Common myeloid progenitor, CD34-positive (primary cell): ENCODE results near the gene CDKN1B.
A peak's percentile ranks its signal among the peaks of the same experiment; 100 is the strongest.

Source experiments
- CTCF ChIA-PET: fragments of 350-600 bp; sonication (Branson Sonifier 250); formaldehyde crosslinking; loops from one replicate; lab custom pipeline; 2021; ENCODE audit warnings: antibody characterized with exemption; lab: Charles Lee
- POLR2A ChIA-PET: fragments of 350-600 bp; sonication (Branson Sonifier 250); formaldehyde crosslinking; loops from one replicate; lab custom pipeline; 2021; ENCODE audit warnings: antibody characterized with exemption; lab: Charles Lee
- DNase-seq, 3 donors: peaks; one replicate each; pipeline versions ENCODE4 v3.0.0 to v3.0.0-alpha.2; 2013
- H3K27ac ChIP-seq, 2 experiments: 1 replicate in 1 of 2; 2 replicates in 1 of 2; pipeline ENCODE4 v1.7.0; 2013; ENCODE audit warnings: inconsistent platforms in 2 of 2, low read length in 2 of 2, mild to moderate bottlenecking in 2 of 2, low read depth in 1 of 2, moderate library complexity in 1 of 2; ENCODE audit not compliant: severe bottlenecking in 2 of 2, insufficient read depth in 1 of 2, poor library complexity in 1 of 2
- H3K27me3 ChIP-seq, 5 experiments: replicated peaks in 2 of 5; 1 replicate in 3 of 5; 2 replicates in 2 of 5; pipeline versions ENCODE4 v1.6.1 to v1.7.0; 2013; ENCODE audit warnings: low read length in 4 of 5, mild to moderate bottlenecking in 2 of 5, moderate library complexity in 2 of 5, inconsistent platforms in 1 of 5; ENCODE audit not compliant: insufficient read depth in 5 of 5, control insufficient read depth in 4 of 5
- H3K36me3 ChIP-seq, 4 experiments: 1 replicate in 2 of 4; 2 replicates in 2 of 4; pipeline versions ENCODE4 v1.6.1 to v1.7.0; 2013; ENCODE audit warnings: low read length in 3 of 4, control low read depth in 1 of 4, mild to moderate bottlenecking in 1 of 4; ENCODE audit not compliant: control insufficient read depth in 4 of 4, insufficient read depth in 4 of 4
- H3K4me1 ChIP-seq, 4 experiments: 1 replicate in 3 of 4; 2 replicates in 1 of 4; pipeline versions ENCODE4 v1.6.1 to v1.7.1; 2013; ENCODE audit warnings: low read length in 3 of 4, mild to moderate bottlenecking in 3 of 4, control low read depth in 1 of 4, inconsistent platforms in 1 of 4, moderate library complexity in 1 of 4; ENCODE audit not compliant: control insufficient read depth in 4 of 4, insufficient read depth in 4 of 4; ENCODE audit errors: control extremely low read depth in 1 of 4
- H3K4me3 ChIP-seq, 7 experiments: 1 replicate in 4 of 7; 2 replicates in 3 of 7; pipeline versions ENCODE4 v1.5.1 to v1.7.0; 2013; ENCODE audit warnings: mild to moderate bottlenecking in 7 of 7, low read length in 6 of 7, moderate library complexity in 6 of 7, inconsistent platforms in 2 of 7, low read depth in 2 of 7, control low read depth in 1 of 7; ENCODE audit not compliant: insufficient read depth in 4 of 7, control insufficient read depth in 1 of 7; ENCODE audit errors: extremely low read depth in 1 of 7
- H3K9me3 ChIP-seq, 5 experiments: 1 replicate in 4 of 5; 2 replicates in 1 of 5; pipeline versions ENCODE4 v1.6.1 to v1.7.1; 2013; ENCODE audit warnings: low read length in 4 of 5, mild to moderate bottlenecking in 2 of 5, inconsistent platforms in 1 of 5, low read depth in 1 of 5, moderate library complexity in 1 of 5; ENCODE audit not compliant: control insufficient read depth in 4 of 5, insufficient read depth in 2 of 5; ENCODE audit errors: control extremely low read depth in 1 of 5
- WGBS: methylation state at CpG from one replicate; pipeline ENCODE4 v1.1.5; 2013; ENCODE audit not compliant: insufficient coverage; 5-methylcytosine and 5-hydroxymethylcytosine counted together

CDKN1B gene

DNA sequence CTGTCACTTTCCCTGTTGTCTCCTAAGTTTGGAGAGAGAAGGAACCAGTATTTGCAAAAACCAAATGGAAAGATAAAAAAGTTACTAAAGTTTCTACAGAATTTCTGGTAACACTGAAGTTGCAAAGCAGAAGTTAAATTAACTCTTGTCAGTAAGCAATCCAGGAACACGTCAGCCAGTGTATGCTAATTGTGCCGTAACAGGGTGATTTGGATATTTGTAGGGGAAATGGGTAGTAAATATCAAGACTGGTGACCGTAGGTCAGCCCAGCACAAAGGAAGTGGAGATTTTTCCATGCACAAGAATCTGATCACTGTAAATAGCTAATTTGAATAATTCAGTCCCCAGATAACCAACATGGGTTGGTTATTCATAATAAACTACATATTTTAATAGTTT is 2.3 kb downstream of the CDKN1B start:
- no peaks in the 10 kb centered on the region for H3K27me3 ChIP-seq
- 0% methylated on average over 2 of the region's 3 CpGs for WGBS
- H3K4me1 ChIP-seq, result peaks cover 29 to 69% (median 60%) of the 10 kb centered on the region in 4 experiments
- peak in 2 of 3 donors; percentile 42 to 50 for DNase-seq
- H3K27ac ChIP-seq, result peak overlapping the region; percentile 87 to 97
- H3K9me3 ChIP-seq, result no peaks in the 10 kb centered on the region
- H3K4me3 ChIP-seq, result peak overlapping the region in 6 of 7 experiments; percentile 97 to 100 (median 99)
- POLR2A ChIA-PET, result no interaction called here
- CTCF ChIA-PET, result interaction anchor here (1.4 to 2.8 kb wide), 3 partner anchors 16 to 78 kb away, joined by 3 to 17 read pairs (median 3); no protein-coding TSS in a partner anchor
- peaks cover 3 to 37% (median 24%) of the 10 kb centered on the region in 4 experiments for H3K36me3 ChIP-seq

DNA sequence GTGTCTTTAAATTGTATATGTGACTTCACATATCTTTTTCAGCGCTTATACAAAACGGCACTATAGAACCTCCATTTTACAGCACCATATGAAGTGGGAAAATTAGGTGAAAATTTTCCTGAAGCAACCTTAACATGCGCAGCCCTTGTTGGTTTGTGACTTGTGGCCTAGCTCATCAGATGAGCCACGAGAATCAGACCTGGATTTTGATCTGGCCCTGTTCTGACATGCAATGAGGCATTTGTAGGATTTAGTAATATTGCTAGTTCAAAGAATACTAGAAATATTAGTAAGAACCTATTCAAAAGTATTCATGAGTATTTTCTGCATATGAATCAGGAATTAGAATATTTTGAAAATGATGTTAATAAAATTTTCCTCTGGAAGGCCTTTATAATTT is 2.9 kb downstream of the CDKN1B start:
- no peak for DNase-seq
- H3K36me3 ChIP-seq, result peaks cover 3 to 37% (median 24%) of the 10 kb centered on the region in 4 experiments
- peaks cover 25 to 64% (median 56%) of the 10 kb centered on the region in 4 experiments for H3K4me1 ChIP-seq
- 20% methylated on average over 1 of the region's 4 CpGs for WGBS
- POLR2A ChIA-PET, result no interaction called here
- peak overlapping the region in 6 of 7 experiments; percentile 97 to 100 (median 99) for H3K4me3 ChIP-seq
- no peaks in the 10 kb centered on the region for H3K27me3 ChIP-seq
- CTCF ChIA-PET, result interaction anchor here (1.4 to 2.8 kb wide), 4 partner anchors 16 to 79 kb away, joined by 3 to 17 read pairs (median 10); no protein-coding TSS in a partner anchor
- no peaks in the 10 kb centered on the region for H3K9me3 ChIP-seq
- peak overlapping the region; percentile 87 to 97 for H3K27ac ChIP-seq

DNA sequence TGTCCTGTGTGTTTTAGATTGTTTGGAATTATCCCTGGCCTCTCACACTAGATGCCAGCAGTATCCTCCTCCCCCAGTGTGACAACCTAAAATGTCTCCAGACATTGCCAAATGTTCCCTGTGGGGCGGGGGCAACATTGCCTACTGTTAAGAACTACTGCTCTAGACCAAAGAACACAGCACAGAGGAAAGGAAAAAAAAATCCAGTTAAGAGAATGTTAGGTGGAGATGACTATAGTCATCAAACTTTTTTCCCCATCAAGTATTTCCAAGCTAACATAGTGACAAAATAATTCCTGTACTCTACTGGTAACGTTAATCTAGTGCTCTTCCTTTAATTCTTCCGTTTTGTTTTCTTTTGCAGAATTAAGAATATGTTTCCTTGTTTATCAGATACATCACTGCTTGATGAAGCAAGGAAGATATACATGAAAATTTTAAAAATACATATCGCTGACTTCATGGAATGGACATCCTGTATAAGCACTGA is 3.5 kb downstream of the CDKN1B start:
- ChIA-PET POLR2A (no interaction called here), CTCF (interaction anchor here (1.1 to 2.6 kb wide), 2 partner anchors 16 to 20 kb away, joined by 3 to 16 read pairs; no protein-coding TSS in a partner anchor)
- Histone ChIP-seq H3K27ac (peak overlapping the region; percentile 87 to 97), H3K4me3 (peak overlapping the region in 6 of 7 experiments; percentile 37 to 100 (median 98)), H3K9me3 (no peaks in the 10 kb centered on the region), H3K27me3 (no peaks in the 10 kb centered on the region), H3K36me3 (peaks cover 3 to 37% (median 24%) of the 10 kb centered on the region in 4 experiments), H3K4me1 (peaks cover 18 to 58% (median 50%) of the 10 kb centered on the region in 4 experiments)
- DNase-seq, result no peak
- no CpG with 5 or more reads among the region's 4 CpGs for WGBS

DNA sequence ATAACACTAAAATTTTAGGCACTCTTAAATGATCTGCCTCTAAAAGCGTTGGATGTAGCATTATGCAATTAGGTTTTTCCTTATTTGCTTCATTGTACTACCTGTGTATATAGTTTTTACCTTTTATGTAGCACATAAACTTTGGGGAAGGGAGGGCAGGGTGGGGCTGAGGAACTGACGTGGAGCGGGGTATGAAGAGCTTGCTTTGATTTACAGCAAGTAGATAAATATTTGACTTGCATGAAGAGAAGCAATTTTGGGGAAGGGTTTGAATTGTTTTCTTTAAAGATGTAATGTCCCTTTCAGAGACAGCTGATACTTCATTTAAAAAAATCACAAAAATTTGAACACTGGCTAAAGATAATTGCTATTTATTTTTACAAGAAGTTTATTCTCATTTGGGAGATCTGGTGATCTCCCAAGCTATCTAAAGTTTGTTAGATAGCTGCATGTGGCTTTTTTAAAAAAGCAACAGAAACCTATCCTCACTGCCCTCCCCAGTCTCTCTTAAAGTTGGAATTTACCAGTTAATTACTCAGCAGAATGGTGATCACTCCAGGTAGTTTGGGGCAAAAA is 4.1 kb downstream of the CDKN1B start:
- ChIA-PET CTCF (interaction anchor here (1.1 to 2.6 kb wide), 2 partner anchors 15 to 20 kb away, joined by 3 to 16 read pairs; no protein-coding TSS in a partner anchor), POLR2A (no interaction called here)
- no CpG with 5 or more reads among the region's 3 CpGs for WGBS
- peak overlapping the region; percentile 82 to 97 for H3K27ac ChIP-seq
- H3K4me1 ChIP-seq, result peaks cover 13 to 53% (median 45%) of the 10 kb centered on the region in 4 experiments
- peak overlapping the region in 6 of 7 experiments; percentile 37 to 100 (median 98) for H3K4me3 ChIP-seq
- H3K9me3 ChIP-seq, result no peaks in the 10 kb centered on the region
- no peak for DNase-seq
- peaks cover 3 to 37% (median 24%) of the 10 kb centered on the region in 4 experiments for H3K36me3 ChIP-seq
- no peaks in the 10 kb centered on the region for H3K27me3 ChIP-seq

DNA sequence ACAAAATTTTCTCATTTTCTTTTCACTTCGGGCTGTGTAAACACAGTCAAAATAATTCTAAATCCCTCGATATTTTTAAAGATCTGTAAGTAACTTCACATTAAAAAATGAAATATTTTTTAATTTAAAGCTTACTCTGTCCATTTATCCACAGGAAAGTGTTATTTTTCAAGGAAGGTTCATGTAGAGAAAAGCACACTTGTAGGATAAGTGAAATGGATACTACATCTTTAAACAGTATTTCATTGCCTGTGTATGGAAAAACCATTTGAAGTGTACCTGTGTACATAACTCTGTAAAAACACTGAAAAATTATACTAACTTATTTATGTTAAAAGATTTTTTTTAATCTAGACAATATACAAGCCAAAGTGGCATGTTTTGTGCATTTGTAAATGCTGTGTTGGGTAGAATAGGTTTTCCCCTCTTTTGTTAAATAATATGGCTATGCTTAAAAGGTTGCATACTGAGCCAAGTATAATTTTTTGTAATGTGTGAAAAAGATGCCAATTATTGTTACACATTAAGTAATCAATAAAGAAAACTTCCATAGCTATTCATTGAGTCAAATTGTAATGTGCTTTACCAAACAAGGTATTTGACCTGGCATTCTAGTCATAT is 4.8 kb downstream of the CDKN1B start:
- WGBS, result no CpG with 5 or more reads among the region's 2 CpGs

DNA sequence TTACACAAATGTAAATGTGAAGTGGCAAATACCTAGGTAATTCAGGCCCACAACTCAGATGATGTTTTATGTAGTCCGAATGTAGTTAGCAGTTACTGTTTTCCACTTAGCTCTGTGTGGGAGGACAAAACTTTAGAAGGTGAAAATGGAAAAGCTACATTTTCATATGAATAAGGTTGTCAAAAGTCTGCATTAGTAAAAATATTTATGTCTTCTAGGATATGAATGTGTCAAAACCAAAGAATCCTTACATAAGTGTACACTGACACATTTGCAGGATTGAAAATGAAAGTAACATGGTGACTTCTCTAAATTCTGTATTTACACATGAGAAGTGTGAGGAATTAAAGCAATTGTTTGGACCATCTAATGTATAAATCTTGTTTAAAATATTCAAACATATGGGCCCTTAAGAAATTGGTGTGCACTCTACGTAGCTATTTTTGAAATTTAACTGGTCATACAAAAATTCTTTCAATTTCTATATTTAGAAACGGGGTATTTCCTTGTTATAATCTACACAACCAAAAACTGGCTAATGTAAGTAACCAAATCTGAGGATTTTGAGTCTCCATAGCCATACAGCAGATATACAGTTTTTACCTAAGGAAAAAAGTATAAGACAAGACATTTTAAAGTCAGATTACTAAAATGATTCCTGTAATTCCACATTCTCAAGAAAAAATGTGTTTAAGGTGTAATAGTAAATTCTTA is 5.4 kb downstream of the CDKN1B start:
- DNase-seq, result peak in 2 of 3 donors; percentile 55 to 66

More for the DNA sequence above, 4.8 kb downstream of the CDKN1B start:
- peaks cover 16 to 55% (median 47%) of the 10 kb centered on the region in 4 experiments for H3K4me1 ChIP-seq
- no peaks in the 10 kb centered on the region for H3K9me3 ChIP-seq
- CTCF ChIA-PET, result interaction anchor here (1.0 to 2.6 kb wide), 5 partner anchors 9 to 364 kb away, joined by 3 to 16 read pairs (median 3); partner anchors contain the start of gene BORCS5
- H3K27ac ChIP-seq, result peak overlapping the region; percentile 82 to 93
- DNase-seq, result no peak
- peaks cover 3 to 37% (median 24%) of the 10 kb centered on the region in 4 experiments for H3K36me3 ChIP-seq
- POLR2A ChIA-PET, result interaction anchor here (1.2 kb wide), 1 partner anchor 372 kb away, joined by 6 read pairs; no protein-coding TSS in a partner anchor
- peak overlapping the region in 6 of 7 experiments; percentile 49 to 100 (median 94) for H3K4me3 ChIP-seq
- no peaks in the 10 kb centered on the region for H3K27me3 ChIP-seq

More for the DNA sequence above, 5.4 kb downstream of the CDKN1B start:
- Histone ChIP-seq H3K4me1 (peaks cover 19 to 59% (median 49%) of the 10 kb centered on the region in 4 experiments), H3K4me3 (peak overlapping the region in 6 of 7 experiments; percentile 49 to 98 (median 88)), H3K36me3 (peaks cover 3 to 37% (median 24%) of the 10 kb centered on the region in 4 experiments), H3K27me3 (no peaks in the 10 kb centered on the region), H3K27ac (peak overlapping the region; percentile 82 to 93), H3K9me3 (no peaks in the 10 kb centered on the region)
- no CpG with 5 or more reads among the region's 3 CpGs for WGBS
- CTCF ChIA-PET, result interaction anchor here (1.0 to 2.6 kb wide), 4 partner anchors 9 to 365 kb away, joined by 3 to 16 read pairs (median 6); partner anchors contain the start of gene BORCS5
- POLR2A ChIA-PET, result interaction anchor here (1.2 kb wide), 1 partner anchor 373 kb away, joined by 6 read pairs; no protein-coding TSS in a partner anchor
